ENCODE data around the gene PDHX.

PDHX gene

GRCh38 chr11:34929794-34930763 lies 13.7 kb downstream of the PDHX start:
- TF ChIP-seq TAF1 (IDR thresholded peaks at IDR 0.05; ENCODE audit: borderline replicate concordance, insufficient read depth, low read length): no peak
- TF ChIP-seq REST (IDR thresholded peaks at IDR 0.05; ENCODE audit: insufficient read depth in 1 of 2, low read depth in 2 of 2, low read length in 2 of 2): no peak
- TF ChIP-seq SIN3A (IDR thresholded peaks at IDR 0.05; ENCODE audit: borderline replicate concordance, insufficient read depth, low read length): no peak
- no peak for TF ChIP-seq FOXP2 (optimal IDR thresholded peaks at IDR 0.05; ENCODE audit: borderline replicate concordance, extremely low read depth, extremely low read length, insufficient read depth)
- no peak for TF ChIP-seq POLR2AphosphoS5 (IDR thresholded peaks at IDR 0.05; ENCODE audit: low read depth, low read length)

GRCh38 chr11:34936945-34937629 lies 20.7 kb downstream of the PDHX start:
- TF ChIP-seq FOXP2 (optimal IDR thresholded peaks at IDR 0.05; ENCODE audit: borderline replicate concordance, extremely low read depth, extremely low read length, insufficient read depth) (no peak), SIN3A (IDR thresholded peaks at IDR 0.05; ENCODE audit: borderline replicate concordance, insufficient read depth, low read length) (no peak)

GRCh38 chr11:34938611-34939010 lies 22.2 kb downstream of the PDHX start:
- TF ChIP-seq REST (IDR thresholded peaks at IDR 0.05; ENCODE audit: insufficient read depth in 1 of 2, low read depth in 2 of 2, low read length in 2 of 2) (no peak), POLR2AphosphoS5 (IDR thresholded peaks at IDR 0.05; ENCODE audit: low read depth, low read length) (no peak), SIN3A (IDR thresholded peaks at IDR 0.05; ENCODE audit: borderline replicate concordance, insufficient read depth, low read length) (no peak), FOXP2 (optimal IDR thresholded peaks at IDR 0.05; ENCODE audit: borderline replicate concordance, extremely low read depth, extremely low read length, insufficient read depth) (no peak)

- TF ChIP-seq FOXP2 (optimal IDR thresholded peaks at IDR 0.05; ENCODE audit: borderline replicate concordance, extremely low read depth, extremely low read length, insufficient read depth): no peak
- TF ChIP-seq TAF1 (IDR thresholded peaks at IDR 0.05; ENCODE audit: borderline replicate concordance, insufficient read depth, low read length): no peak
- TF ChIP-seq POLR2AphosphoS5 (IDR thresholded peaks at IDR 0.05; ENCODE audit: low read depth, low read length): no peak
- no peak for TF ChIP-seq SIN3A (IDR thresholded peaks at IDR 0.05; ENCODE audit: borderline replicate concordance, insufficient read depth, low read length)
- no peak for TF ChIP-seq REST (IDR thresholded peaks at IDR 0.05; ENCODE audit: insufficient read depth in 1 of 2, low read depth in 2 of 2, low read length in 2 of 2)
Measured at GRCh38 chr11:34940026-34940677, 23.7 kb downstream of the PDHX start.

- TF ChIP-seq SIN3A (IDR thresholded peaks at IDR 0.05; ENCODE audit: borderline replicate concordance, insufficient read depth, low read length) (no peak), FOXP2 (optimal IDR thresholded peaks at IDR 0.05; ENCODE audit: borderline replicate concordance, extremely low read depth, extremely low read length, insufficient read depth) (no peak), POLR2AphosphoS5 (IDR thresholded peaks at IDR 0.05; ENCODE audit: low read depth, low read length) (no peak), TAF1 (IDR thresholded peaks at IDR 0.05; ENCODE audit: borderline replicate concordance, insufficient read depth, low read length) (no peak), REST (IDR thresholded peaks at IDR 0.05; ENCODE audit: insufficient read depth in 1 of 2, low read depth in 2 of 2, low read length in 2 of 2) (no peak)
Measured at GRCh38 chr11:34941688-34942087, 25.3 kb downstream of the PDHX start.
